NCI-H1930 (cell line): ENCODE results near the gene CLNK.

ENCODE experiments used
- DNase-seq, 2 experiments: peaks; one replicate each; lab custom pipeline; 2025; lab: John Stamatoyannopoulos, UW

CLNK gene

GRCh38 chr4:10521424-10521823 lies 163.1 kb downstream of the CLNK start:
- DNase-seq: peak; percentile 65 to 85

- no peak for DNase-seq
These were observed 174.8 kb downstream of the CLNK start for GRCh38 chr4:10509733-10510132.

- DNase-seq: no peak
These were observed 178.5 kb downstream of the CLNK start for GRCh38 chr4:10506077-10506476.

GRCh38 chr4:10504570-10505179 lies 179.9 kb downstream of the CLNK start:
- DNase-seq: no peak

GRCh38 chr4:10502717-10503116 lies 181.9 kb downstream of the CLNK start:
- no peak for DNase-seq

GRCh38 chr4:10500776-10501175 lies 183.8 kb downstream of the CLNK start:
- DNase-seq: no peak

GRCh38 chr4:10496200-10496599 lies 188.4 kb downstream of the CLNK start:
- no peak for DNase-seq

GRCh38 chr4:10495651-10496050 lies 188.9 kb downstream of the CLNK start:
- DNase-seq: no peak

GRCh38 chr4:10492464-10492863 lies 192.1 kb downstream of the CLNK start:
- no peak for DNase-seq

- DNase-seq: no peak
These were observed 193.2 kb downstream of the CLNK start for GRCh38 chr4:10491401-10491800.

GRCh38 chr4:10490996-10491395 lies 193.6 kb downstream of the CLNK start:
- no peak for DNase-seq

GRCh38 chr4:10482913-10483312 lies 201.7 kb downstream of the CLNK start:
- DNase-seq: no peak

- no peak for DNase-seq
These were observed 204.0 kb downstream of the CLNK start for GRCh38 chr4:10480616-10481015.

- no peak for DNase-seq
These were observed 205.9 kb downstream of the CLNK start for GRCh38 chr4:10478621-10479020.

GRCh38 chr4:10470505-10470904 lies 214.1 kb downstream of the CLNK start:
- no peak for DNase-seq

- DNase-seq: no peak
These were observed 218.4 kb downstream of the CLNK start for GRCh38 chr4:10466161-10466560.

- DNase-seq: no peak
These were observed 221.7 kb downstream of the CLNK start for GRCh38 chr4:10462876-10463275.

- no peak for DNase-seq
These were observed 222.6 kb downstream of the CLNK start for GRCh38 chr4:10461850-10462400.

- no peak for DNase-seq
These were observed 223.3 kb downstream of the CLNK start for GRCh38 chr4:10461091-10461849.

- DNase-seq: no peak
These were observed 224.1 kb downstream of the CLNK start for GRCh38 chr4:10460313-10461047.

- no peak for DNase-seq
These were observed 225.3 kb downstream of the CLNK start for GRCh38 chr4:10459305-10459704.

- DNase-seq: no peak
These were observed 226.4 kb downstream of the CLNK start for GRCh38 chr4:10458177-10458576.
